CD4-positive, alpha-beta T cell treated with Interleukin-17A for 1 hour (primary cell): Measurements from ENCODE around the gene OGA.
A peak's percentile ranks its signal among the peaks of the same experiment; 100 is the strongest.

Source experiments
- DNase-seq: peaks from one replicate; pipeline ENCODE4 v3.0.0-alpha.2; 2020

Gene OGA

GRCh38 chr10:101818119-101818871 lies at the start of gene OGA:
TSS of gene OGA (minus strand) at chr10:101818444. CDS start at chr10:101818022, 422 bp downstream.
- peak; percentile 100 for DNase-seq

GRCh38 chr10:101867931-101868330 lies 49.7 kb upstream of the OGA start:
- DNase-seq = no peak

- no peak for DNase-seq
These were observed 41.3 kb upstream of the OGA start for GRCh38 chr10:101859530-101859929.

- no peak for DNase-seq
These were observed 40.7 kb upstream of the OGA start for GRCh38 chr10:101858723-101859500.

- DNase-seq = no peak
These were observed 39.7 kb upstream of the OGA start for GRCh38 chr10:101857802-101858476.

GRCh38 chr10:101856626-101857025 lies 38.4 kb upstream of the OGA start:
- no peak for DNase-seq

- no peak for DNase-seq
These were observed 33.3 kb upstream of the OGA start for GRCh38 chr10:101851411-101852116.

- no peak for DNase-seq
These were observed 32.5 kb upstream of the OGA start for GRCh38 chr10:101850749-101851148.

GRCh38 chr10:101848894-101849351 lies 30.7 kb upstream of the OGA start:
- no peak for DNase-seq

GRCh38 chr10:101848408-101848807 lies 30.2 kb upstream of the OGA start:
- no peak for DNase-seq

GRCh38 chr10:101845893-101846292 lies 27.6 kb upstream of the OGA start:
- no peak for DNase-seq

GRCh38 chr10:101843032-101844021 lies 25.1 kb upstream of the OGA start, which contains the start of gene KCNIP2:
TSS of gene KCNIP2 (minus strand) at chr10:101843800. CDS start at chr10:101843568, 232 bp downstream.
- peak; percentile 65 for DNase-seq

GRCh38 chr10:101841826-101842225 lies 23.6 kb upstream of the OGA start:
- DNase-seq = no peak

- peak; percentile 81 for DNase-seq
These were observed 22.7 kb upstream of the OGA start for GRCh38 chr10:101840741-101841453.

- peak; percentile 57 for DNase-seq
These were observed 21.9 kb upstream of the OGA start for GRCh38 chr10:101840102-101840684.

- peak; percentile 68 for DNase-seq
These were observed 21.3 kb upstream of the OGA start for GRCh38 chr10:101839416-101840063.

- no peak for DNase-seq
These were observed 20.8 kb upstream of the OGA start for GRCh38 chr10:101839002-101839401.

- DNase-seq = no peak
These were observed 20.2 kb upstream of the OGA start for GRCh38 chr10:101838416-101838970.

- no peak for DNase-seq
These were observed 19.5 kb upstream of the OGA start for GRCh38 chr10:101837748-101838147.
